Rectal smooth muscle tissue (tissue), 1 donor: Measurements from ENCODE around the gene PREP.
A peak's percentile ranks its signal among the peaks of the same experiment; 100 is the strongest.
"Not testable (repeated sequence)": the region's sequence is repeated elsewhere in the genome, so short reads cannot be mapped to it uniquely, and the experiment has no call there.

Experiments
- H3K27ac ChIP-seq: one replicate; pipeline ENCODE4 v1.7.0; 2013; ENCODE audit warnings: low read depth, low read length, inconsistent platforms
- H3K27me3 ChIP-seq: one replicate; pipeline ENCODE4 v1.7.0; 2013; ENCODE audit warnings: low read length; ENCODE audit not compliant: control insufficient read depth, insufficient read depth
- H3K36me3 ChIP-seq: one replicate; pipeline ENCODE4 v1.7.0; 2013; ENCODE audit warnings: low read length; ENCODE audit not compliant: control insufficient read depth, insufficient read depth
- H3K4me1 ChIP-seq: one replicate; pipeline ENCODE4 v1.7.0; 2013; ENCODE audit warnings: low read length; ENCODE audit not compliant: control insufficient read depth, insufficient read depth
- H3K4me3 ChIP-seq: one replicate; pipeline ENCODE4 v1.7.0; 2013; ENCODE audit warnings: low read length
- H3K9ac ChIP-seq: one replicate; pipeline ENCODE4 v1.7.0; 2013; ENCODE audit warnings: low read length

Gene PREP

DNA sequence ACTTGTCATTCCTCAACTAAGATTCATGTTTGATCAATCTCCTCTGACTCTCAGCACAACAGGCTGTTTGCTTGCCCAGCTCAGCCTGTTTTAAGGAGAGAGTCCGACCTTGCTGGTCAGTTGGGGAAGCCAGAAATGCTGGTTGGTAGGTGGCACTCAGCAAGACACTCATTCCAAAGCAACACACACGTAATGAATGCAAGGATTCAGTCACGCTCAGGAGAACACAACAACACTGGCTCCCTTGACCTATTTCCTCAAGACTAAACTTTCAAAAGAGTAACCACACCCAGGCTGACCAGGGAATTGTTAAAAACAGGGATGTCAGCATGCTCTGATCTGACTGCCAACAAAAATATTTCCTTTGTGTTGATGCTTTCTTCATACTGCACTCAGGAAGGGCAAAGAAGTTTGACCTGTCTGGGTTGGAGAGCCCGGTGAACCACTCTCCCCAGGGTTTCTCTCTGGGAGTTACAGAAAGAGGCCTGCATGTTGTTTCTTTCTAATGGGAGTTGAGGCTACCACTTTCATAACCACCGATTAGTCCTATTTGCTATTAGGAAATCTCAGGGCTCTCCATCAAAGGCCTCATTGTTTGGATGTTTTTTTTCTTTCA is 25.6 kb upstream of the PREP start:
- H3K27me3 ChIP-seq, result no peaks in the 10 kb centered on the region
- H3K27ac ChIP-seq, result no peak overlapping the region
- H3K36me3 ChIP-seq, result no peaks in the 10 kb centered on the region
- H3K4me1 ChIP-seq, result no peaks in the 10 kb centered on the region
- H3K9ac ChIP-seq, result no peak overlapping the region
- no peak overlapping the region for H3K4me3 ChIP-seq

DNA sequence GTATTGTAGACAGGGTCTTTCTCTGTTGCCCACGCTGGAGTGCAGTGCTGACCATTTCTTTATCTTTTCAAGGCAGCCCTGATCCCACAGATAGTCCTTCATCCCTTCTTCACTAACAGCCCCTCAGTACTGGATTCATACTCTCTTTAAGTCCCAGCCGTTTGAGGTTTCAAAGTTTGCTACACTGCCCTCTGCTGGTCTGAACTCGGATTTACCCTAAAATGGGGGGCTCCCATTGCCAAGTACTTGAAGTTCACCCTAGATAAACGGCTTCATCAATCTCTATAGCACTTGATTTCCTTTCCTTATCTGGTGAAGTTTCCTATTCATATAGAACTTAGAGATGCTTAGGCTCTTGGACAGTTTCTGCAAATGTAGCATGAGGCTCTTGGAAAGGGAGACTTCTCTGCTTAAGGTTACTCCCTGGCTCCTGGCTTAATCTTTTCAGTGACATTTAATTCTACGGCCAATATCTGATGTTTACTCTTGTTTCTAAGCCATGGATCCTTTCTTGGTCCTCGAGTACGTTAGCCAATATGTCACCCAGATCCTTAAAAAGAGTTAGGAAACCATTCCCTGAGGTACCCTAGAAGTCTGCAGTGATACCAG is 21.4 kb upstream of the PREP start:
- Histone ChIP-seq H3K27me3 (no peaks in the 10 kb centered on the region), H3K9ac (no peak overlapping the region), H3K36me3 (no peaks in the 10 kb centered on the region), H3K27ac (no peak overlapping the region), H3K4me3 (no peak overlapping the region), H3K4me1 (no peaks in the 10 kb centered on the region)

GRCh38 chr6:105416971-105417370 is 14.1 kb upstream of the PREP start:
- H3K36me3 ChIP-seq, H3K9ac ChIP-seq, H3K4me1 ChIP-seq, H3K27me3 ChIP-seq, H3K27ac ChIP-seq, H3K4me3 ChIP-seq: not testable (repeated sequence)

GRCh38 chr6:105409734-105410133 is 6.9 kb upstream of the PREP start:
- H3K27me3 ChIP-seq, result no peaks in the 10 kb centered on the region
- no peak overlapping the region for H3K4me3 ChIP-seq
- no peaks in the 10 kb centered on the region for H3K4me1 ChIP-seq
- H3K9ac ChIP-seq, result no peak overlapping the region
- H3K27ac ChIP-seq, result no peak overlapping the region
- no peaks in the 10 kb centered on the region for H3K36me3 ChIP-seq

GRCh38 chr6:105402090-105402938 is 568 bp downstream of the PREP start:
- peak overlapping the region; percentile 60 for H3K27ac ChIP-seq
- no peaks in the 10 kb centered on the region for H3K36me3 ChIP-seq
- H3K27me3 ChIP-seq, result no peaks in the 10 kb centered on the region
- H3K4me1 ChIP-seq, result peaks cover 3% of the 10 kb centered on the region
- peak overlapping the region; percentile 34 for H3K9ac ChIP-seq
- peak overlapping the region; percentile 76 for H3K4me3 ChIP-seq

DNA sequence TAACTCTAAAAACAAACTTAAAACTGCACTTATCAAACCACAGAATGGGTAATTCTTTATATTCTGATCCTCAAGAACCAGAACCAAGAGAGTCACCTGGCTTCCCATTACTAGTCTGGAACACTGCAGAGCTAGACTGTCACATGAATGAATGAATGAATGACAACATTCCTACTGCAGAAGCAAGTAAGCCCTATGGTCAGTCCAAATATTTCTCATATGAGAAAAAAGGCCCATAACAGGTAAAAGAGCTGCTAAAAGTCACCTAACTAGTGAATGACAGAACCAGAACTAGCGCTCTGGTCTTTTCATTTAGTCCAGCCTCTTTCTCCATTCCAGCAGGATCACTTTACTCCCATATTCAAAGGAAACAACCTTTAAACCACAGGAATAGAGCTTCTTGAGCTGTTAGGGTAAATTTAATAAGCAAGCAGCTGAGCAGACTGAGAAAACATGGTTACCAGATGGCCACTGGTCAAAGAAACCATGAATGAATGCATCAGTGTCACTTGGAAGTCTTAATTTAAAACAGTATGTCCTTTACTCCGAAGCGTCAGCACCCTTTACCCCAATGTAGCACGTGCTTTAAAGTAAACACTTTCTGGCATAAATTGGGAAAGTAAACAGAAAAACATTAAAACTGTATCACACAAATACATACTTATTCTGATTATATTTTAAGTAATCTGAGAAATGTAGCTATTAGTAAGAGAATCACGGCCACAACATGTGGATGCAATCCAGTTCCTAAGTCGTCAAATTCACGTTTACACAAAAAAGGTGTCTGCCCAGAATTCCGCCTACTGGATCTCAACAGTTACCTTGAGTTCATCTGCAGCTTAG is 1.4 kb downstream of the PREP start:
- Histone ChIP-seq H3K4me1 (peaks cover 3% of the 10 kb centered on the region), H3K27ac (no peak overlapping the region), H3K9ac (no peak overlapping the region), H3K36me3 (no peaks in the 10 kb centered on the region), H3K27me3 (no peaks in the 10 kb centered on the region), H3K4me3 (peak overlapping the region; percentile 76)

GRCh38 chr6:105400501-105400900 is 2.4 kb downstream of the PREP start:
- Histone ChIP-seq H3K36me3 (peaks cover 4% of the 10 kb centered on the region), H3K4me1 (peaks cover 3% of the 10 kb centered on the region), H3K9ac (no peak overlapping the region), H3K27ac (no peak overlapping the region), H3K4me3 (no peak overlapping the region), H3K27me3 (no peaks in the 10 kb centered on the region)

DNA sequence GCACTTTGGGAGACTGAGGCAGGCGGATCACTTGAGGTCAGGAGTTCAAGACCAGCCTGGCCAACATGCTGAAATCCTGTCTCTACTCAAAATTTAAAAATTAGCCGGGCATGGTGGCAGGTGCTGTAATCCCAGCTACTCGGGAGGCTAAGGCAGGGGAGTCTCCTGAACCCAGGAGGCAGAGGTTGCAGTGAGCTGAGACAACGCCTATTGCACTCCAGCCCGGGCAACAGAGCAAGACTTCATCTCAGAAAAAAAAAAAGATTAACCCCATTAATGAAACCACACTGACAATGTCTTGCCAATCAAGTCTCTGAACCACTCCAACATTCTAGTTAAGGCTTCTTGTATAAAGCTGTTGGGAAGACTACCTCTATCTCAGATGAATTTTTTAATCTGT is 4.0 kb downstream of the PREP start:
- Histone ChIP-seq H3K27me3 (no peaks in the 10 kb centered on the region), H3K4me1 (peaks cover 3% of the 10 kb centered on the region), H3K27ac (no peak overlapping the region), H3K4me3 (no peak overlapping the region), H3K36me3 (peaks cover 5% of the 10 kb centered on the region), H3K9ac (no peak overlapping the region)

DNA sequence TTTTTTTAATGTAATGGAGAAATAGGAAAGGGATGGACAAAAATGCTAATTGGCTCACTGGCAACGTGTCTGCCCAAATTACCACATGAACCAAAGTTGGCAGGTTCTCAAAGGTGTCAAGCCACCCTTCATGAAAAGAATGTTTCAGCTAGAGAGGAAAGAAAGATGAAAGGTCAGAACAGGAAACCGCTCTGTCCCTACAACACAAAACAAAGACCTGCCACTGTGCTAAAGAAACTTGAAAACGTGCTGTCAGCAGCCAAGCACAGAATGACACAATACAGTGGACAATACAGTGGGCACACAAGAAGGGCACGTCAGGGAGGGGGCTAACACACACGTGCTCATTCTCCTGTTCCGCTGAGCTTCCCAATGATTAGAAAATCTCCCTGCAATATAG is 4.9 kb downstream of the PREP start:
- Histone ChIP-seq H3K4me1 (no peaks in the 10 kb centered on the region), H3K9ac (no peak overlapping the region), H3K27me3 (no peaks in the 10 kb centered on the region), H3K27ac (no peak overlapping the region), H3K36me3 (peaks cover 5% of the 10 kb centered on the region), H3K4me3 (no peak overlapping the region)

DNA sequence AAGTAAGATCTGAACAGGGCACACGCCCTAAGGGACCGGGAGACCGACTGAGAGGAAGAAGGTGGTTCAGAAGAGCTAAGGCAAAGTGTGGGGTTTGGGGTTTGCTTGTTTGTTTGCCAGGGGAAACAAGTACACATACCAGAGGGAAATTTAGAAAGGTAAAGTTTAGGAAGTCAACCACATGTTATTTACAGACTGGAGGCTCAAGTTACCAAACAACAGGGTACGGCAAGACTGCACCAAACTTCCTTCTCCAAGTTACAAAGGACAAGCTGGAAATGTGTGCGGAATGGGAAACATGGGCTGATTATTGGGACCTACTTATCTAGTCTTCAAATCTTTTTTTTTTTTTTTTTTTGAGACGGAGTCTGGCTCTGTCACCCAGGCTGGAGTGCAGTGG is 11.2 kb downstream of the PREP start:
- Histone ChIP-seq H3K9ac (no peak overlapping the region), H3K36me3 (peaks cover 5% of the 10 kb centered on the region), H3K27ac (no peak overlapping the region), H3K4me3 (no peak overlapping the region), H3K27me3 (no peaks in the 10 kb centered on the region), H3K4me1 (no peaks in the 10 kb centered on the region)

DNA sequence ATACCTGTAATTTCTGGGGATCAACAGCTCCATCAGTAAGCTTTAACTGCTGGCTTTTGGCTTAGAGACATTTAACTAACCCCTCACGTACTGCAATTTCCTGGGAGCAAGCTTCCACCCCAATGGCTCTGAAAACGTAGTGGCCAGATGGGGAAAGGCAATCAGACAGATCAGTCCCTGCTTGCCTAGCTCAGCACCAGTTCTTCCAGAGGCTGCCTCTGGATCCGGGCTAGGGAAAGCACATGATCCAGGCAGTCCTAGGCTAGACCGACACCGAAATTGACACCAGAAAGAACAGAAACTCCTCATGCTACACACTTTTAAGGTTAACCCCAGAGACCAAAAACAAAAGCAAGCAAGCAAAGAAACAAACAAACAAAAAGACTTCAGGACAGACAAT is 13.3 kb downstream of the PREP start:
- Histone ChIP-seq H3K4me3 (no peak overlapping the region), H3K4me1 (no peaks in the 10 kb centered on the region), H3K9ac (no peak overlapping the region), H3K27me3 (no peaks in the 10 kb centered on the region), H3K36me3 (no peaks in the 10 kb centered on the region), H3K27ac (no peak overlapping the region)

GRCh38 chr6:105388392-105388791 is 14.5 kb downstream of the PREP start:
- Histone ChIP-seq H3K4me1 (no peaks in the 10 kb centered on the region), H3K9ac (no peak overlapping the region), H3K27ac (no peak overlapping the region), H3K27me3 (no peaks in the 10 kb centered on the region), H3K4me3 (no peak overlapping the region), H3K36me3 (no peaks in the 10 kb centered on the region)
